ENCODE results near the gene PCBP3. TPM values are rescaled to one million over a fixed set of nuclear protein-coding genes. Genes with fewer than 3 reads are reported as not detected.

PCBP3 gene
- total RNA-seq, 1 experiment from 2014 or later, result 1.4 TPM

GRCh38 chr21:45897191-45898027 lies 253.9 kb downstream of the PCBP3 start:
- Mint-ChIP-seq H3K36me3 (ENCODE audit: insufficient read depth, unreplicated experiment) (no peaks in the 10 kb centered on the region), H3K27me3 (ENCODE audit: unreplicated experiment) (peaks cover 46% of the 10 kb centered on the region), H3K9me3 (ENCODE audit: low read depth, unreplicated experiment) (no peaks in the 10 kb centered on the region), H3K4me3 (ENCODE audit: low read depth, unreplicated experiment) (no peak overlapping the region), H3K4me1 (ENCODE audit: low read depth, unreplicated experiment) (no peaks in the 10 kb centered on the region), H3K27ac (ENCODE audit: unreplicated experiment) (no peak overlapping the region)
- intact Hi-C loops (cut with micrococcal nuclease; ENCODE audit: unreplicated experiment), result no loop called here
- BruUV-seq (replicated peaks), result no TSS peak
- no peak for DNase-seq
- no peak for TF ChIP-seq CTCF (IDR thresholded peaks at IDR 0.05; ENCODE audit: unreplicated experiment)
- CTCF ChIA-PET, result no interaction called here

- no peak for TF ChIP-seq CTCF (IDR thresholded peaks at IDR 0.05; ENCODE audit: unreplicated experiment)
- peaks cover 45% of the 10 kb centered on the region for H3K27me3 Mint-ChIP-seq (ENCODE audit: unreplicated experiment)
- DNase-seq, result no peak
These were observed 254.5 kb downstream of the PCBP3 start for GRCh38 chr21:45898028-45898350.

GRCh38 chr21:45898781-45899180 lies 255.3 kb downstream of the PCBP3 start:
- Mint-ChIP-seq H3K27me3 (ENCODE audit: unreplicated experiment) (peaks cover 53% of the 10 kb centered on the region), H3K4me3 (ENCODE audit: low read depth, unreplicated experiment) (no peak overlapping the region), H3K9me3 (ENCODE audit: low read depth, unreplicated experiment) (no peaks in the 10 kb centered on the region), H3K4me1 (ENCODE audit: low read depth, unreplicated experiment) (no peaks in the 10 kb centered on the region), H3K27ac (ENCODE audit: unreplicated experiment) (no peak overlapping the region), H3K36me3 (ENCODE audit: insufficient read depth, unreplicated experiment) (no peaks in the 10 kb centered on the region)
- TF ChIP-seq CTCF (IDR thresholded peaks at IDR 0.05; ENCODE audit: unreplicated experiment), result no peak
- intact Hi-C loops (cut with micrococcal nuclease; ENCODE audit: unreplicated experiment), result no loop called here
- DNase-seq, result no peak
- CTCF ChIA-PET, result interaction anchor here (0.5 to 0.8 kb wide), 2 partner anchors 22 to 245 kb away, joined by 3 to 6 read pairs; no protein-coding TSS in a partner anchor
- no TSS peak for BruUV-seq (replicated peaks)

More at GRCh38 chr21:45898028-45898350, 254.5 kb downstream of the PCBP3 start:
- no peaks in the 10 kb centered on the region for H3K4me1 Mint-ChIP-seq (ENCODE audit: low read depth, unreplicated experiment)
- CTCF ChIA-PET, result no interaction called here
- BruUV-seq (replicated peaks), result no TSS peak
- H3K36me3 Mint-ChIP-seq (ENCODE audit: insufficient read depth, unreplicated experiment), result no peaks in the 10 kb centered on the region
- no peaks in the 10 kb centered on the region for H3K9me3 Mint-ChIP-seq (ENCODE audit: low read depth, unreplicated experiment)
- H3K27ac Mint-ChIP-seq (ENCODE audit: unreplicated experiment), result no peak overlapping the region
- intact Hi-C loops (cut with micrococcal nuclease; ENCODE audit: unreplicated experiment), result no loop called here
- H3K4me3 Mint-ChIP-seq (ENCODE audit: low read depth, unreplicated experiment), result no peak overlapping the region

- peaks cover 60% of the 10 kb centered on the region for H3K27me3 Mint-ChIP-seq (ENCODE audit: unreplicated experiment)
- no peak for DNase-seq
- no peaks in the 10 kb centered on the region for H3K36me3 Mint-ChIP-seq (ENCODE audit: insufficient read depth, unreplicated experiment)
- no peak for TF ChIP-seq CTCF (IDR thresholded peaks at IDR 0.05; ENCODE audit: unreplicated experiment)
- H3K9me3 Mint-ChIP-seq (ENCODE audit: low read depth, unreplicated experiment), result no peaks in the 10 kb centered on the region
- BruUV-seq (replicated peaks), result no TSS peak
- H3K4me3 Mint-ChIP-seq (ENCODE audit: low read depth, unreplicated experiment), result no peak overlapping the region
- intact Hi-C loops (cut with micrococcal nuclease; ENCODE audit: unreplicated experiment), result no loop called here
- CTCF ChIA-PET, result interaction anchor here (0.5 to 0.8 kb wide), 2 partner anchors 22 to 244 kb away, joined by 3 to 6 read pairs; no protein-coding TSS in a partner anchor
- H3K27ac Mint-ChIP-seq (ENCODE audit: unreplicated experiment), result no peak overlapping the region
- no peaks in the 10 kb centered on the region for H3K4me1 Mint-ChIP-seq (ENCODE audit: low read depth, unreplicated experiment)
These were observed 255.9 kb downstream of the PCBP3 start for GRCh38 chr21:45899317-45900033.
